ENCODE data around the gene BLOC1S1. TPM values are rescaled to one million over a fixed set of nuclear protein-coding genes. Genes with fewer than 3 reads are reported as not detected.

Gene BLOC1S1
- total RNA-seq, 2 experiments from 2014 or later, result 79.0 to 84.6 TPM

GRCh38 chr12:55734595-55734994, 18.7 kb downstream of the BLOC1S1 start:
- CTCF ChIA-PET, result interaction anchor here (0.8 to 4.6 kb wide), 5 partner anchors 10 to 295 kb away, joined by 3 to 34 read pairs (median 4); no protein-coding TSS in a partner anchor
- POLR2A ChIA-PET, result interaction anchor here (1.0 kb wide), 1 partner anchor 19 kb away, joined by 4 read pairs; no protein-coding TSS in a partner anchor

GRCh38 chr12:55736076-55736475, 20.2 kb downstream of the BLOC1S1 start:
- POLR2A ChIA-PET, result no interaction called here
- H3K4me3 Mint-ChIP-seq, result no peak overlapping the region
- no peaks in the 10 kb centered on the region for H3K36me3 Mint-ChIP-seq (ENCODE audit: low read depth)
- H3K27ac Mint-ChIP-seq, result no peak overlapping the region
- no peak for TF ChIP-seq CTCF (IDR thresholded peaks at IDR 0.05)
- H3K9me3 Mint-ChIP-seq, result no peaks in the 10 kb centered on the region
- no peak for ATAC-seq
- CTCF ChIA-PET, result interaction anchor here (1.2 to 5.6 kb wide), 8 partner anchors 13 to 190 kb away, joined by 3 to 87 read pairs (median 28); partner anchors contain the start of genes BLOC1S1, DNAJC14 and RDH5
- no peaks in the 10 kb centered on the region for H3K27me3 Mint-ChIP-seq
- intact Hi-C loops (cut with micrococcal nuclease), result loop anchor here (5.0 to 10.0 kb wide), 3 partner anchors 81 to 239 kb away; partner anchors contain the start of genes ORMDL2, PYM1, RAB5B and SARNP
- DNase-seq, result no peak
- peaks cover 18% of the 10 kb centered on the region for H3K4me1 Mint-ChIP-seq (ENCODE audit: low read depth)

More at GRCh38 chr12:55734595-55734994, 18.7 kb downstream of the BLOC1S1 start:
- H3K27me3 Mint-ChIP-seq, result no peaks in the 10 kb centered on the region
- no peak for DNase-seq
- intact Hi-C loops (cut with micrococcal nuclease), result loop anchor here (10.0 kb wide), 1 partner anchor 240 kb away; the partner anchor contains the start of gene RAB5B
- no peak for ATAC-seq
- H3K9me3 Mint-ChIP-seq, result no peaks in the 10 kb centered on the region
- H3K27ac Mint-ChIP-seq, result no peak overlapping the region
- TF ChIP-seq CTCF (IDR thresholded peaks at IDR 0.05), result no peak
- H3K4me1 Mint-ChIP-seq (ENCODE audit: low read depth), result peaks cover 27% of the 10 kb centered on the region
- peaks cover 2% of the 10 kb centered on the region for H3K36me3 Mint-ChIP-seq (ENCODE audit: low read depth)
- H3K4me3 Mint-ChIP-seq, result no peak overlapping the region

GRCh38 chr12:55736780-55737580, 21.1 kb downstream of the BLOC1S1 start:
- peak overlapping the region; percentile 35 for H3K4me3 Mint-ChIP-seq
- H3K27me3 Mint-ChIP-seq, result no peaks in the 10 kb centered on the region
- peaks cover 19% of the 10 kb centered on the region for H3K4me1 Mint-ChIP-seq (ENCODE audit: low read depth)
- H3K9me3 Mint-ChIP-seq, result no peaks in the 10 kb centered on the region
- intact Hi-C loops (cut with micrococcal nuclease), result loop anchor here (5.0 to 10.0 kb wide), 3 partner anchors 80 to 238 kb away; partner anchors contain the start of genes ORMDL2, PYM1, RAB5B and SARNP
- peak; percentile 38 for ATAC-seq
- peak overlapping the region; percentile 92 for H3K27ac Mint-ChIP-seq
- peak; percentile 85 for TF ChIP-seq CTCF (IDR thresholded peaks at IDR 0.05)
- POLR2A ChIA-PET, result interaction anchor here (0.6 to 3.7 kb wide), 7 partner anchors 7 to 307 kb away, joined by 3 to 22 read pairs (median 6); partner anchors contain the start of genes CD63, PYM1 and RDH5
- DNase-seq, result peak; percentile 83
- H3K36me3 Mint-ChIP-seq (ENCODE audit: low read depth), result no peaks in the 10 kb centered on the region
- CTCF ChIA-PET, result interaction anchor here (1.3 to 5.7 kb wide), 24 partner anchors 7 to 548 kb away, joined by 3 to 87 read pairs (median 18); partner anchors contain the start of genes BLOC1S1, CD63, DNAJC14 and ITGA7

GRCh38 chr12:55737581-55738122, 21.8 kb downstream of the BLOC1S1 start:
- peaks cover 24% of the 10 kb centered on the region for H3K4me1 Mint-ChIP-seq (ENCODE audit: low read depth)
- H3K27me3 Mint-ChIP-seq, result no peaks in the 10 kb centered on the region
- DNase-seq (no peak), ATAC-seq (peak; percentile 14)
- H3K27ac Mint-ChIP-seq, result peak overlapping the region; percentile 92
- H3K36me3 Mint-ChIP-seq (ENCODE audit: low read depth), result no peaks in the 10 kb centered on the region
- H3K9me3 Mint-ChIP-seq, result no peaks in the 10 kb centered on the region
- intact Hi-C loops (cut with micrococcal nuclease), result loop anchor here (2.0 to 10.0 kb wide), 4 partner anchors 80 to 303 kb away; partner anchors contain the start of genes ORMDL2, PYM1, RAB5B and RPS26
- no peak for TF ChIP-seq CTCF (IDR thresholded peaks at IDR 0.05)
- CTCF ChIA-PET, result interaction anchor here (0.8 to 5.7 kb wide), 51 partner anchors 8 to 574 kb away, joined by 3 to 87 read pairs (median 9); partner anchors contain the start of genes BLOC1S1, CD63, DNAJC14 and ITGA7
- peak overlapping the region; percentile 72 for H3K4me3 Mint-ChIP-seq
- POLR2A ChIA-PET, result interaction anchor here (0.6 to 3.7 kb wide), 11 partner anchors 8 to 379 kb away, joined by 3 to 22 read pairs (median 4); partner anchors contain the start of genes CD63, PYM1, RDH5 and RPL41
